ENCODE results near the gene STXBP6.

The STXBP6 gene

GRCh38 chr14:25050269-25051150, 563 bp upstream of the STXBP6 start:
- DNase-seq, result no peak

DNA sequence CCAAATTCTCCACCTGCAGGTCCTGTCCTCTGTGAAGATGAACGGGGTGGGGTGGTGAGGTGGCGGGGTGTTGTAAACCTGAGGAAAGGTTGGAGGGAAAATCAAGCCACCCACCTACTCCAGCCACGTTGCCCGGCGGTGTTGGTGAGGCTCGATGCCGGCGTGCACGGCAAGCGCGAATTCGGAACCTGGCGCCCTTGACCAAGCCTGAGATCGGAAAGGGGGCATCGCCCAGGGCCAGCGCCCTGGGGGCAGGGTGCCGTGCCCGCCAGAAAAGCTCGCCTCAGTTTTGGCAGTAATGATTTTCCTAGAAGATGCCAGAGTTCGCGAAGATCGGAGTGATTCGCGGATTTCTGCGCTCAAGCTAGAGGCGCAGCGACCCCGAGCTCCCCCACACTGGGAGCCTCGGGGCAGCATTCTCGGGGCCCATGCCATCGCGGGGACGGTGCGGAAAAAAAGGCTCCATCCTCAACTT, 817 bp downstream of the STXBP6 start:
- no peak for DNase-seq

DNA sequence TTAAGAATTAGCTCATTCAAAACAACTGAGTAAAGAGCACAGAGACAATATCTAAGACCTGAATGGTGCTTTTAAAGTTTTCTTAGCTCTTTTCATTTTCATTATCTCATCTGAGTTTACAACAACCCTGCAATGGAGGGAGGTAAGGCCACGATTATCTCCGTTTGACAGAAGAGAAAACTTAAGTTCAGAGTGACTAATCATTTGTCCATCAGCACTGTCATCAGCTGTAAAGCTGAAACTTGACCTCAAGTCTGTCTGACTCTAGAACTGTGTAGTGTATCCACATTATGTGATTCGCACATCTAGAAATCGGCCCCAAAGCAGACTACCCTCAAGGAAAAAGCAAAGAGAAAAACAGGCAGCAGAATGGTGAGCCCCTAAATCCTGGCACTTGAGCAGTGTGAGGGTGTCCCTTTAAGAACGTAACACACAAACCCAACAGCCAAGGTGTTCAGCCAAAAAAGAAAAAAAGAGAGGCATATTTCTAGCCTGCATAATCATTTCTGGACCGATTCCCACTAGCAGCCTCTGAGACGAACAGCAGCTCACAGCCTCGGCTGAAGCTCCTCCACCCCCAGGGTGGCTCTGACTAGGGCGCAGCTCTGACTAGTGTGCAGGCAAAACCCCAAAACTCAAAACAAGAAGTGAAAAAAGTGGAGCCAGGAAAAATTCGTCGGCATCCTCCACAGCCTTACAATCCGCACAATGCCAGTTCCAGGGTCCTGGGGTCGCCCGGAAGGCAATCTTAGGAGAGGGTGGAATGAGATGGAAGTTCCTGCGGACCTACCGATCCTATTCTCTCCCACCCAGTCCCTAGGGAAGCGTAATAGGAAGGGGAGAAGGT, 1.6 kb downstream of the STXBP6 start:
- no peak for DNase-seq

DNA sequence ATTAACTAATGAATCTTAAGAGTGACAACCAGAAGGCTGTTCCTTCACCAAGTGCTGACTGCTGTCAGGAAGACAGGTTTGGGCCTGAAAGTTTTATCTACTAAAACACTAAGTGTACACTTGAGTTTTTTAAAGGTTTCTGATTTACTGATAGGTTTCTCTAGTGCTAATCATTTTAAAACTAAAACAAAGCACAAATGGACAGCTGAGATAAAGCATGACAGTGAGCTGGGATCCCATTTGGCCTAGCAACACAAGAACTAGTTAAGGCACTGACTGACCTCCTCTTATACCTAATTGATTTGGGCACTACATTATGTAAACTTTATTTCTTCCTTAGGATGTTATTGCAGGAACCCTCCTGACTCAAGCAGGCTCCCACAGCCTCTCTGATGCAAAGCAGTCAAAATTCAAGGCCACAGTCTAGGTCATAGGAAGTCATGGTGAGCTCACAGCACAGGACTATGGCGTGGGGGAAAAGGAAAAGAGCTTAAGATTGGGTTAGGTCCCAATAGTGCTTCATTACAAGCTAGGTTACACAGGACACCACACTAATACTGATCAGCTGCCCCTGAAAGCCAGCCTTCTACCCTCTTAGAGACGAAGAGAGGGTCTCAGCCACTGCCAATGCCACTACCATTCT, 3.5 kb downstream of the STXBP6 start:
- DNase-seq, result no peak

DNA sequence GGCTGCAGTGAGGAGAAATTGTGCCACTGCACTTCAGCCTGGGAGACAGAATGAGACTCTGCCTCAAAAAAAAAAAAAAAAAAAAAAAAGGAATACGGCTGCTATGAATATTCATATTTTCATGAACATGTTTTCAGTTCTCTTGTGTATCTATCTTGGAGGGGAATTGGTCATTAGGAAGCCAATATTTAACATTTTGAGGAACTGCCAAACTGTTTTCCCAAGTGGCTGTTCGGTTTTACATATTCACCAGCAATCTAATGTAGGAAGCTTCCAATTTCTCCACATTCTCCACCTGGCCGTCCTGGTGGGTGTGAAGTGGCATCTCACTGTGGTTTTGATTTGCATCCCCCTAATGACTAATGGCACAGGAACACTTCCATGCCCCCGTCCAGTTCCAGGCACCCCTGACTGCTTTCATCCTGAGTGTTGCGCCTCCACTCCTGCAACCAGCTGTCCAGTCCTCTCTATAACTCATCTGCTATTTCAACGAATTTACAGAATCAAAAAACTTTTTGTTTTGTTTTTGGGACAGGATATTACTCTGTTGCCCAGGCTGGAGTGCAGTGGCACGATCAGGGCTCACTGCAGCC, 5.7 kb downstream of the STXBP6 start:
- no peak for DNase-seq

GRCh38 chr14:25042362-25043299, 7.3 kb downstream of the STXBP6 start:
- no peak for DNase-seq

GRCh38 chr14:25041898-25042297, 8.0 kb downstream of the STXBP6 start:
- no peak for DNase-seq

DNA sequence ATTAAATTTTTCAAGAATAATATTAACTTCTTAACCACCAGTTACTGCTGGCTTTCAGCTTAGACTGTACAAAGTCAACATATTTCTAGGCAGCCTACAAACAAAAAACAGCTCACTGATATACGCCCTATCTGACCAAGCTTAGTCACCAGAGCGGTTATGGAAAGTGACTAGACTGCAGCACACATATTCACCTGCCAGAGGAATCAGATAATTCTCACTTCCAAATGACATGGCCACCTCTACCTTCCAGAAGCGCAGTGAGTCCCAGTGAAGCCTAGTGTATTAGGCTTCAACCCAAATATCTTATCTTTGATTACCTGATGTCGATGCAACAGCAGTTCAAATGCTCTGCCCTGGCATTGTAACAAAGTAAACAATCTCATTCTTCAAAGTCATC, 8.5 kb downstream of the STXBP6 start:
- no peak for DNase-seq

DNA sequence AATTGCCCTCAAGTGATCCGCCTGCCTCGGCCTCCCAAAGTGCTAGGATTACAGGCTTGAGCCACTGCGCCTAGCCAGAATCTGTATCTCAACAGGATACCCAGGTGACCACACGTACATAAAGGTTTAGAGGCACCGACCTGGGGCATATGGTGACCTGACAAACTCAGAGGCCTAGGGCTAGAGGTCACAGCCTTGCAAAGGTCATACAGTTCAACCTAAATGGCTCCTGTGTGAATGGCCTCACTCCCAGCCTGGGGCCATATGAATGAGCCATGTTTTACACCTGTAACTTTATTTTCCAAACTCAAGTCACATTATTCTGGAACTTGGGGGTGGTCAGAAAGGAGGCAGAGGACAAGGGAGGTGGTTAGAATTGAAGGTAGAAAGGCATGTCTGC, 10.0 kb downstream of the STXBP6 start:
- DNase-seq, result no peak

- no peak for DNase-seq
These were observed 11.8 kb downstream of the STXBP6 start for GRCh38 chr14:25038044-25038668.

GRCh38 chr14:25037032-25037431, 12.9 kb downstream of the STXBP6 start:
- no peak for DNase-seq

- no peak for DNase-seq
These were observed 14.9 kb downstream of the STXBP6 start for GRCh38 chr14:25034803-25035681.

DNA sequence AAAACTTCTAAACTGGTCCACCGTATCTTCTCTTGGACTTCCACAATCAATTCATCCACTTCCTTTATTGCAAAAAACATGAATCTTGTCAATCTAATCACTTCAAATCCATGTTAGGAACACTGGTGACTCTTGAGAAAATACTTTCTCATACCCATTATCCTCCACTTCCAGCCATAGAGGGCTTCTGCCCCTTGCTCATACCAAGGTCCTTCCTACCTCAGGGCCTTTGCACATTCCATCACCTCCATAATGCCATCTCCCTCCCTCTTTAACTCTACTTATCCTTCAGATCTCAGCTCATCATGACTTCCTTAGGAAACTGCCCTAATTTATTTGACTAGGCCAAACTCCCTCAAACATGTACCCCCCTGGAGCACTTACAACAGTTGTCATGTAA, 16.6 kb downstream of the STXBP6 start:
- no peak for DNase-seq

- no peak for DNase-seq
These were observed 17.7 kb downstream of the STXBP6 start for GRCh38 chr14:25032092-25032784.

DNA sequence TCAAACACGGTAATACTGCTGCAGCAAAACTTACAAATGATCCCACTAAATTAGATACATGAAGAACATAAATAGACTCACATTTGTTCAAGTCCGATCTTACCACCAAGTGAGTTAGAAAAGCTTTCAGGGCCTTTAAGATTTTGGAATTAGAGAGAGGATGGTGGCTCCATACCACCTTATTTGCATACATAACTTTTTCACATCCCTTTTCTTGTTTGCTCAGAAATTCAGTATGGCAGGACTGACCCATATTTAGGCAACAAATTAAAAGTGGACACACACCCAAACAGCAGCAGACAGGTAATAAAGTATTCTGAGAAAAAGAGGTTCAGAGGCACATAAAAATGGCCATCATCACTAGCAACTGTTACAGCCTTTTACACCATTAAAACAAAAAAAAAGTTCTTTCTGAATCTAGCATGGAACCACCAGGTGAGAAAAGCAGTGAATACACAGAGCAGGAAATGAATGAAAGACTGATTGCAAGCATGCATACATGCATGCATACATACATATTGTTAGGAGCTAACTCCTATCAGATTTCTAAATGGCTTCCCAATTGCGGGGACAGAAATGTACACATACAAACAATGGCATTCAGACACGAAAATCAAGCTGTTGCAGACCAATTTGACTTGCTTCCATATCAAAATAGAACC, 23.3 kb downstream of the STXBP6 start:
- DNase-seq, result no peak

- no peak for DNase-seq
These were observed 30.1 kb downstream of the STXBP6 start for GRCh38 chr14:25019892-25020291.

GRCh38 chr14:25017562-25017961, 32.4 kb downstream of the STXBP6 start:
- DNase-seq, result no peak

GRCh38 chr14:25015761-25016160, 34.2 kb downstream of the STXBP6 start:
- no peak for DNase-seq

- DNase-seq, result no peak
These were observed 35.5 kb downstream of the STXBP6 start for GRCh38 chr14:25014440-25014839.

All from stimulated activated naive CD4-positive, alpha-beta T cell treated with Interleukin-2 at 50 U/mL for 16 hours (primary cell).